Activated T-cell treated with anti-CD3 and anti-CD28 coated beads, Interleukin-2, amount 50 U/mL, for 24 hours (primary cell): Measurements from ENCODE around the gene CRYM.
"Not testable (repeated sequence)": the region's sequence is repeated elsewhere in the genome, so short reads cannot be mapped to it uniquely, and the experiment has no call there.

Source experiments
- DNase-seq: peaks from one replicate; pipeline ENCODE4 v3.0.0-alpha.2; 2020
- H3K27ac Mint-ChIP-seq: 2 replicates; pipeline ENCODE4 v1.8.0; 2020; ENCODE audit warnings: mild to moderate bottlenecking, mixed read lengths
- H3K27me3 Mint-ChIP-seq: 2 replicates; pipeline ENCODE4 v1.8.0; 2020; ENCODE audit warnings: mixed read lengths
- H3K36me3 Mint-ChIP-seq: 2 replicates; pipeline ENCODE4 v1.8.0; 2020; ENCODE audit warnings: low read depth, mixed read lengths
- H3K4me1 Mint-ChIP-seq: 2 replicates; pipeline ENCODE4 v1.8.0; 2020; ENCODE audit warnings: low read depth, mixed read lengths
- H3K4me3 Mint-ChIP-seq: 2 replicates; pipeline ENCODE4 v1.8.0; 2020; ENCODE audit warnings: mild to moderate bottlenecking, moderate library complexity, mixed read lengths
- H3K9me3 Mint-ChIP-seq: 2 replicates; pipeline ENCODE4 v1.8.0; 2020; ENCODE audit warnings: mixed read lengths

Gene CRYM

DNA sequence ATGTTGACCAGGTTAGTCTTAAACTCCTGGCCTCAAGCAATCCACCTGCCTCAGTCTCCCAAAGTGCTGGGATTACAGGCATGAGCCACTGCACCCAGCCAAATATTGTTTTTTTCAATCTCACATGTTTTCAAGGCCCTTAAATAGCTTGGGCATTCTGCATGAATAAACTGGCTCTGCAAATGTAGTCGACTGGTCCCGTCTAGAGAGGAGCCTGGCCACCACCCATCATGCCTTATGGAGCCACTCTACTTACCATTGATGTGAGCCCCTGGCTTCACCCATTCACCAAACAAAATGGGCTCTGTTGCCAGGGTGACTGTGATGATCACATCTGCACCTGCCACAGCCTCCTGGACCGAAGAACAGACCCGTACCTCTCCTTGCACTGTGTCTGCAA, 10.8 kb downstream of the CRYM start:
- DNase-seq = no peak
- Mint-ChIP-seq H3K4me3 (no peak overlapping the region), H3K27ac (no peak overlapping the region), H3K9me3 (no peaks in the 10 kb centered on the region), H3K27me3 (no peaks in the 10 kb centered on the region), H3K4me1 (no peaks in the 10 kb centered on the region), H3K36me3 (no peaks in the 10 kb centered on the region)

DNA sequence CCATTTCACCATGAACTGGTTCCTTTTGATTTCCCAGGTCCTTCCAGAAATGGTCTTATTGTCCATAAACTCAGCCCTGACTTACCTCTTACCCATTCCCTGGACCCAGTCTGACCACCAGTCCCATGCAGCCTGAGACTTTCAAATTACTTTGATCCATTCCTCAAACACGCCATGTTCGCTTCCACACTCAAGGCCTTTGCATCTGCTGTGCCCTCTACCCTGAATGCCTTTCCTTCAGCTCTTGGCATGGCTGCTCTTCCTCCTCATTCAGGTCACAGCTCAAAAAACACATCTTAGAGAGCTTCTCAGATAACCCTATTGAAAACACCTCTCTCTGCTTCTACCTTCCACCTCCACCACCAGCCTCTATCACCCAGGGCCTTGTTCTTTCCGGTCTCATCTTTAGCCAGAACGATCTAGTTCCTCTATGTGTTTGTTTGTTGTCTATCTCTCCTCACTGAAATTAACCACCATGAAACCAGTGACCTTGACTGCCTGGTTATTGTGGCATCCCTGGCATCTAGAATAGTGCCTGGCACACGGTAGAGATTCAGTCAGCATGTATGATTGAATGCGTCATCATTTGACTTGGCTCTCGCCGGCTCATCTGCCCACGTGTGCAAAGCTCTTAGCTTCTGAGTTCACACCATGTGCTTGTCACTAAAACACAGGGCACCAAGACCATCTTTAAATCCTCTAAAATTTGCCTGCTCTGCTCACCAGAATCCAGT, 12.8 kb downstream of the CRYM start:
- Mint-ChIP-seq H3K36me3 (no peaks in the 10 kb centered on the region), H3K9me3 (no peaks in the 10 kb centered on the region), H3K27me3 (no peaks in the 10 kb centered on the region), H3K4me1 (no peaks in the 10 kb centered on the region), H3K27ac (no peak overlapping the region), H3K4me3 (no peak overlapping the region)
- no peak for DNase-seq

DNA sequence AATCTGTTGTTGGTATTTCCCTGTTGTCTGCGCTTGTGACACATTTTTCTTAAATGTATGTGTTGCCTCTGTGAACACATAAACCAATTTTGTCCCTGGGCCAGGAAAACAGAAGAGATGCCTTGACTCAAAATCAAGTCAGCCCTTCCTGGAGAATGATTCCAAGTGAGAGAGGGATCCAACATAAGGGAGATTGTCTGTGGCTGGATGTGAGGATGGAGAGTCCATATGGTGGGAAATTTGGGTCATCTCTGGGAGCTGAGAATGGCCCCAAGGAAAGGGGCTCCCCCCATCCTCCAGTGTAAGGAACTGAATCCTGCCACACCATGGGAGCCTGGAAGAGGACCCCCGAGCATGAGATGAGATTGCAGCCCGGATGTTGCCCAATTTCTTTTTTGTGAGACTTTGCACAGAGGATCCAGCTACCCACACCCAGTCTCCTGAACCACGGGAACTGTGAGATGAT, 13.5 kb downstream of the CRYM start:
- no peak for DNase-seq
- H3K36me3 Mint-ChIP-seq = no peaks in the 10 kb centered on the region
- H3K4me1 Mint-ChIP-seq = no peaks in the 10 kb centered on the region
- H3K27me3 Mint-ChIP-seq = peaks cover 4% of the 10 kb centered on the region
- H3K4me3 Mint-ChIP-seq = no peak overlapping the region
- H3K27ac Mint-ChIP-seq = no peak overlapping the region
- no peaks in the 10 kb centered on the region for H3K9me3 Mint-ChIP-seq

DNA sequence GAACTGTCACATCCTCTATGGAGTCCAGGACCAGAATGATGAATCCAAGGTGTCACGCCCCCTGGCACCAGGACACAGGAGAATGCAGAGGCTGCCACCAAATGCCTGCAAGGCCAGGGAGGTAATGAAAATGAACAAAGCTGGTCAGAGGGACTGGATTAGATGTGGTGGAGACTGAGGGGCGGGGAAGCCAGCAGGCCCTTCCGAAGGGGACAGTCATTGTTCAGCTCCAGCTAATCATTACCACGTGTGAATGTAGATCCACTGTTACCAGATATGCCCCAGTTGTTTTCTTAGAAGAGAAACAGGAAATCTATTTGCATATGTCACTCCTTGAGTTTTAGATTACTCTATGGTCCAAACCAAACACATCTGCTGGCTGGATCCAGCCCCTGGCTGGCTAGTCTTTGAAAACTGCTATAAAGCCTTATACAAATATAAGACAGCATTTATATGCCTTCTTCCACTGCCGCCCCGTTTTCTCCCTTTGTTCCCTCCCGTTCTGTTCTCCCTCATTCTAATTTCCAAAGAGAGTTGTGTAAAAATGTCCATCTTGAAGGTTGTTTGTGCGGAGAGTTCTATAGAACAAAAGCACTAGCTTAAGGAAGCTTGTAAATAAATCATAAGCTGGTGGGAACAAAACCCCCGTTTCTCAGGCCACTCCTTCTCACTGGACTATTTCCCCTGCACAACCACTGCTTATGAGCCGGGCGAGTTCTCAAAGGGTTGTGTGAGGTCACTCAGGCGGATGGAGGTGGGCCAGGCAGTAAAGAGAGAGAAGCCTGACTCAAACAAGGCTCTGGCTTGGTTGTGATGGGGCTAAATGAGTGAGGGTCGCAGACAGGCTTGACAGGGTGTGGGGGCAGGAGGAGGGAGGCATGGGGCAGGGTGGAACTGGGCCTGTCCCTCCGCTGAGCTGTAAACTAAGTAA, 14.2 kb downstream of the CRYM start:
- Mint-ChIP-seq H3K27me3 (peaks cover 6% of the 10 kb centered on the region), H3K9me3 (no peaks in the 10 kb centered on the region), H3K4me3 (no peak overlapping the region), H3K36me3 (no peaks in the 10 kb centered on the region), H3K27ac (no peak overlapping the region), H3K4me1 (no peaks in the 10 kb centered on the region)
- DNase-seq = no peak

DNA sequence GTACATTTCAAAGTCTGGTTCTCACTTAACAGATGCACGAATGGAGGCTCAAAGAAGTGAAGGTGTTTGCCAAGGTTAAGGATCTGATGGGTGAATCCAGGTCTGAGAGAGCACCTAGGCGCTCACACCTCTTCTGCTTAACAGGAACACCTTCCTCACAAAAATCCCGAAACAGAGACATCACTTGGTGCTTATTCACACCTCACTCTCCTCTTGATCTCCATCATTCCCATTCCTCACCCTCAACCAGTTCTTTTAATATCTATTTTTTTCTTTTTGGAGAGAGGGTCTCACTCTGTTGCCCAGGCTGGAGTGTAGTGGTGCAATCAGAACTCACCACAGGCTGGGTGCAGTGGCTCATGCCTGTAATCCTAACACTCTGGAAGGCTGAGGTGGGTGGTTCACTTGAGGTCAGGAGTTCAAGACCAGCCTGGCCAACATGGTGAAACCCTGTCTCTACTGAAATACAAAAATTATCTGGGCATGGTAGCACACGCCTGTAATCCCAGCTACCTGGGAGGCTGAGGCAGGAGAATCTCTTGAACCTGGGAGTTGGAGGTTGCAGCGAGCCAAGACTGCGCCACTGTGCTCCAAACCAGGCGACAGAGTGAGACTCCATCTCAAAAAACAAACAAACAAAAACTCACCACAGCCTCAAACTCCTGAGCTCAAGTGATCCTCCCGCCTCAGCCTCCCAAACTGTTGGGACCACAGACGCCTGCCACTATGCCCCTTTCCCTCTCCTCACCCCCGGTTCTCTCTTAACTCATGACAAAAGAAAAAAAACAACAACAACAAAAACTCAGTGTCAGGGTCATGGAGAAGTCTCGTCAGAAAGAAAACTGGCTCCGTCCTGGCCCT, 15.1 kb downstream of the CRYM start:
- peaks cover 6% of the 10 kb centered on the region for H3K27me3 Mint-ChIP-seq
- no peaks in the 10 kb centered on the region for H3K9me3 Mint-ChIP-seq
- no peak for DNase-seq
- H3K36me3 Mint-ChIP-seq = no peaks in the 10 kb centered on the region
- no peak overlapping the region for H3K4me3 Mint-ChIP-seq
- H3K27ac Mint-ChIP-seq = no peak overlapping the region
- H3K4me1 Mint-ChIP-seq = no peaks in the 10 kb centered on the region

DNA sequence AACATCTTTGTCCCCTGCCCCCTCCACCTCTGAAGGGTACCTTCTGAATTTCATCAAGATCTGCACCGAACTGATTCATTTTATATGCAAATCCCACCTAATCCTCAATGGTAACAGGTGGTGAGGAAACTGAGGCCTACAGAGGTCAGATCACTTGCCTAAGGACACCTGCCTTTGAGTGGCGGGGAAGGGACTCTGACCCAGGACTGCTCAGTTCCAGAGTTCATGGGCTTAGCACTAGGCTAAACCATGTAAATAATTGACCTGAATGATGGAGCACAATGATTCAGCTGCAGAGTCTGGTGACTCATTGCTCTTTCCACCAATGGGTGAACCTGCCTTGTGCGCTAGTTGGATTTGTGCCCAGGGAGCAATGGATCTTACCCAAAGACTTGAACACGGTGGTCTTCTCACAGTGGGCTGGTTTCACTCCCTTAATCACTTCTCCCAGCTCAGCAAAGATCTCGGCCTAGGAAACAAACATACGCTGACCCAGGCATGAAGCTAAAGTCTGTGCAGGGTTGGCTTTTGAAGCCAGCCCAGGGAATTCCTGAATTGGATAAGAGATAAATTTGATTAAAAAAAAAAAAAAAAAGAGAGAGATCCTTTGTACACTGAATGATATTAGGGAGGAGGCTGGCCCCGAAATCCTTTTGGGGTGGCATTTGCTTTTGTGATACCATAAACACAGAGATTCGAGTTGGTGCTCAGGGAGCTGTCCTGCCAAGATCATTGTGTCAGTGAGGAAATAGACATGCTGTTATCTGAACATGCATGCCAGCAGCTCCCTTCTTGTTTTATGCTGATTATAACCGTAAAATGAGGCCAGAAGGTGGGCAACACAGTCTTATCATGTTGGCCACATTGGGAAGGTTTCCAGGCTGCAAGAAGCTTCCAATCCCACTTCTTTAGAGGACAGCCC, 17.0 kb downstream of the CRYM start:
- no peak for DNase-seq
- H3K36me3 Mint-ChIP-seq = no peaks in the 10 kb centered on the region
- H3K27ac Mint-ChIP-seq = no peak overlapping the region
- peaks cover 10% of the 10 kb centered on the region for H3K27me3 Mint-ChIP-seq
- no peaks in the 10 kb centered on the region for H3K4me1 Mint-ChIP-seq
- no peak overlapping the region for H3K4me3 Mint-ChIP-seq
- no peaks in the 10 kb centered on the region for H3K9me3 Mint-ChIP-seq

DNA sequence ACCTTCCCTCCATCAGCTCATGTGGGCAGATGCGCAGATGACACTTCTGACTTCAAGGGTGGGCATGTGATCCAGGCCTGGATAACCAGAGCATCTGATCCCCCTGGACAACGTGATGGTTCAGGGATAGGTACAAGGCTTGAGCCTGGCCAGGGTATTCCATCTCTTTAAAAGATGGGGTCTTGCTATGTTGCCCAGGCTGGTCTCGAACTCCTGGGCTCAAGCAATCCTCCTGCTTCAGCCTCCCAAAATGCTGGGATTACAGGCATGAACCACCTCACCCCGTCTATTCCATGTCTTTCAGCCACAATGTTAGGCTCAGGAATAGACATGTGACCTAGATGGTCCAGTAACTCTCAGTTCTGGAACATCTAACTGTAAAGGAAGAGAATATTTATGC, 20.8 kb downstream of the CRYM start:
- H3K36me3 Mint-ChIP-seq = no peaks in the 10 kb centered on the region
- no peaks in the 10 kb centered on the region for H3K4me1 Mint-ChIP-seq
- no peaks in the 10 kb centered on the region for H3K9me3 Mint-ChIP-seq
- no peak for DNase-seq
- H3K27ac Mint-ChIP-seq = no peak overlapping the region
- H3K27me3 Mint-ChIP-seq = peaks cover 21% of the 10 kb centered on the region
- H3K4me3 Mint-ChIP-seq = no peak overlapping the region

DNA sequence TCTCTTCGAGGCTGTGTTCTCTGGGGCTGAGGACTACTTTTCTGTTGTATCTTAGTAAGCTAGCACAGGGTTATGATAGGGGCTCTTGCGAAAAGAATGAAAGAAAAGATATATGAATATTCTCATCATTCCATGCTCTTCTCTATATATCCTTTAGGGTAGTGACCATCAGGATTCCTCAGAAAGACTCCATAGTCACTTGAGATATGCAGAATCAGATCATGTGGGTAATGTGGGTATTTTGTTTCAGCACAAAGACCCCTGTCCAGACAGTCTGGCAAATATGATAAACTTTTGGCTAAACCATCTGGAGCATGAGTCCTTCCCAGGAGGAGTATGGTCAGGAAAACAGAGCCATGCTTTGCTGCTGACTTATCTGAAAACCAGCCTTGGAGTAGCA, 21.5 kb downstream of the CRYM start:
- H3K36me3 Mint-ChIP-seq = no peaks in the 10 kb centered on the region
- no peaks in the 10 kb centered on the region for H3K9me3 Mint-ChIP-seq
- H3K27ac Mint-ChIP-seq = no peak overlapping the region
- H3K27me3 Mint-ChIP-seq = peaks cover 21% of the 10 kb centered on the region
- H3K4me3 Mint-ChIP-seq = no peak overlapping the region
- H3K4me1 Mint-ChIP-seq = no peaks in the 10 kb centered on the region
- no peak for DNase-seq

DNA sequence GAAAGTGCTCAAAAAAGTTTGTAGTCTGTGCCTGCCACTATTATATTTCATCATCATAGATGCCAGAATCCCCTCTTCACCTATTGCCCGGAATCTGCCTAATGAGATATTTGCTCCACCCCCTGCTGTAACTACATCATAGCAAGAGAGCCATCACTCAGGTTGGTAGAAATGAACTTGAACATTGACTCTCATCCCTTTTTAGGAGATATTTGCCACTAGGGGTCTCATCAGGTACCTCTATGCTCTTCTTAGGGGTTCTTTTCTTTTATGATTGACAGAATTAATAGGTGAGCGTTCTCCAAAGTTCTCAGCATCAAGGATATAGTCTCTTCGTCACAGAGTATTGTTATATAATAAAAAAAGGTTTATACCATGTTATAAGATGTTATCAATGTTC, 24.6 kb downstream of the CRYM start:
- Mint-ChIP-seq H3K4me1 (no peaks in the 10 kb centered on the region), H3K27ac (no peak overlapping the region), H3K36me3 (no peaks in the 10 kb centered on the region), H3K4me3 (no peak overlapping the region), H3K27me3 (peaks cover 31% of the 10 kb centered on the region), H3K9me3 (no peaks in the 10 kb centered on the region)
- no peak for DNase-seq

DNA sequence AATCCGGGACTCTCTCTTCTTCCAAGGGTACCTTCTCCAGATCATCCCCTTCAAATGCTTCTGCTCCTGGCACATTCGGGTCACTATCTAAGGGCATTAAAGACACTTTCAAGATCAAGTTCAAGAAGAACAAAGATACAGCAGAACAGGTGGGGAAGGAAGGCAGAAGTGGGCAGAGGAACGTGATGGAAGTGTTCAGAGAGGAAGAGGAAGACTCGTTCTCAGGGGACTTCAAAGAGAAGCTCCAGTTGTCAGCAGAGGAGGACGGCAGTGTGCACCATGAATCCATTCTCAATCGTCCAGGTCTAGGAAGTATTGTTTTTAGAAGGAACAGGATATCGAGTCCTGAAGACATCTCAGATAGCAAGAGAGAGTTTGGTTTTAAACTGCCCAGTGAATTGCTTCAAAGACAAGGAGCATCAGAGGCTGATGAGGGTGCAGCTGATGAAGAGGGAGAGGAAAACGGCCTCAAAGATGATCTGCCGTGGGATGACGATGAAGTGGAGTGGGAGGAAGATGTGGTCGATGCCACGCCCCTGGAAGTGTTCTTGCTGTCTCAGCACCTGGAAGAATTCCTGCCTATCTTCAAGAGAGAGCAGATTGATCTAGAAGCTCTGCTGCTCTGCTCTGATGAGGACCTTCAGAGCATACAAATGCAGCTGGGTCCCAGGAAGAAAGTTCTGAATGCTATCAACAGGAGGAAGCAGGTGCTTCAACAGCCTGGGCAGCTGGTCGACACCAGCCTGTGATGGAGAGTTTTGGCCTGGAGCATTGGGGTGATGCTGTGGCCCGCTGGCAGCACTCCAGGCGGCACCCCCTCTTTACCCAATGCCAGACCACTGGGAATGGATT, 27.8 kb downstream of the CRYM start:
- H3K27ac Mint-ChIP-seq = no peak overlapping the region
- H3K9me3 Mint-ChIP-seq = no peaks in the 10 kb centered on the region
- peaks cover 28% of the 10 kb centered on the region for H3K27me3 Mint-ChIP-seq
- no peaks in the 10 kb centered on the region for H3K36me3 Mint-ChIP-seq
- no peaks in the 10 kb centered on the region for H3K4me1 Mint-ChIP-seq
- no peak overlapping the region for H3K4me3 Mint-ChIP-seq
- no peak for DNase-seq

DNA sequence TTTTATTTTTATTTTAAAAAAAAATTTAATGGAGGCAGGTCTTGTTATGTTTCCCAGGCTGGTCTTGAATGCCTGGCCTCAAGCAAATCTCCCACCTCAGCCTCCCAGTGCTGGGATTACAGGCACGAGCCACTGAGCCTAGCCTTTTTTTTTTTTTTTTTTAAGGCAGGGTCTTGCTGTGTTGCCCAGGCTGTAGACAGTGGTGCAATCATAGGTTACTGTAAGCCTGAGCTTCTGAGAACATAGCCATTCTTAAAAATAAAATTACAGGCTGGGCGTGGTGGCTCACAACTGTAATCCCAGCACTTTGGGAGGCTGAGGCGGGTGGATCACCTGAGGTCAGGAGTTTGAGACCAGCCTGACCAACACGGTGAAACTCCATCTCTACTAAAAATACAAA, 29.9 kb downstream of the CRYM start:
- H3K4me1 Mint-ChIP-seq, H3K9me3 Mint-ChIP-seq, H3K27ac Mint-ChIP-seq, H3K36me3 Mint-ChIP-seq, H3K4me3 Mint-ChIP-seq, DNase-seq: not testable (repeated sequence)
- peaks cover 37% of the 10 kb centered on the region for H3K27me3 Mint-ChIP-seq

DNA sequence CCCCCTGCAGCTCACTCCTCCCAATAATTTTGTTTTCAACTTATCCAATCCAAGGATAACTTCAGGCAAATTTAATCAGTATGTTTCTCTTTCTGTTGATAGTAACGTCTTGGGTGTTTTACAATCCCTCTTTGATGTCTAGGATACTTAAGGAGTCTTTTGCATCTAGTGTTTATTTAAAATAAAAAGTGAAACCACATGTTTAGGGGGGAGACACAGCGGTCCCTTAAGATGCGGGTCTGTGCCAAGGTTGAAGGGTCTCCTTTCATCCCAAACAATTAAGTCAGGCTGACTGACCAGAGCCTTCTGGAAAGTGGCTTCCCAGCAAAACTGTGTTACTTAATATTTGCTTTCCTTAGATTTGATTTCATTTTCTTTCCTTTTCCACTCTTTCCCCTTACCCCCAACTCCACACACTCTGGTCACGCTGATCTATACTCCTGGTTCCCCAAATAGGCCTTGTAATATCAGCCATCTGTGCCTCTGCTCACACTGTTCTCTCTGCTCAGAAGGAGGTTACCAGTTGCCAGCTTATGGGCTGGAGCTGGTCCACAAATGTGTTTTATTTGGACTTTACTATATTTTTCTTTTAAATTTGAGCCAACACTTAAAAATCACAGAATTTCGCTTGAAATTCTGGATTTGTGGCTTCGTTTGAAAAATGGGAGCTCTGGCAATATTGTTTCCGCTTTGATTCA, 33.4 kb downstream of the CRYM start:
- H3K36me3 Mint-ChIP-seq = no peaks in the 10 kb centered on the region
- H3K4me1 Mint-ChIP-seq = no peaks in the 10 kb centered on the region
- peaks cover 40% of the 10 kb centered on the region for H3K27me3 Mint-ChIP-seq
- no peak for DNase-seq
- no peak overlapping the region for H3K4me3 Mint-ChIP-seq
- no peaks in the 10 kb centered on the region for H3K9me3 Mint-ChIP-seq
- no peak overlapping the region for H3K27ac Mint-ChIP-seq
